ENCODE measurements around the gene LBR. TPM values are rescaled to one million over a fixed set of nuclear protein-coding genes. Genes with fewer than 3 reads are reported as not detected.
A peak's percentile ranks its signal among the peaks of the same experiment; 100 is the strongest.

LBR gene
- total RNA-seq, 1 donor from 2014 or later: 35.8 TPM

DNA sequence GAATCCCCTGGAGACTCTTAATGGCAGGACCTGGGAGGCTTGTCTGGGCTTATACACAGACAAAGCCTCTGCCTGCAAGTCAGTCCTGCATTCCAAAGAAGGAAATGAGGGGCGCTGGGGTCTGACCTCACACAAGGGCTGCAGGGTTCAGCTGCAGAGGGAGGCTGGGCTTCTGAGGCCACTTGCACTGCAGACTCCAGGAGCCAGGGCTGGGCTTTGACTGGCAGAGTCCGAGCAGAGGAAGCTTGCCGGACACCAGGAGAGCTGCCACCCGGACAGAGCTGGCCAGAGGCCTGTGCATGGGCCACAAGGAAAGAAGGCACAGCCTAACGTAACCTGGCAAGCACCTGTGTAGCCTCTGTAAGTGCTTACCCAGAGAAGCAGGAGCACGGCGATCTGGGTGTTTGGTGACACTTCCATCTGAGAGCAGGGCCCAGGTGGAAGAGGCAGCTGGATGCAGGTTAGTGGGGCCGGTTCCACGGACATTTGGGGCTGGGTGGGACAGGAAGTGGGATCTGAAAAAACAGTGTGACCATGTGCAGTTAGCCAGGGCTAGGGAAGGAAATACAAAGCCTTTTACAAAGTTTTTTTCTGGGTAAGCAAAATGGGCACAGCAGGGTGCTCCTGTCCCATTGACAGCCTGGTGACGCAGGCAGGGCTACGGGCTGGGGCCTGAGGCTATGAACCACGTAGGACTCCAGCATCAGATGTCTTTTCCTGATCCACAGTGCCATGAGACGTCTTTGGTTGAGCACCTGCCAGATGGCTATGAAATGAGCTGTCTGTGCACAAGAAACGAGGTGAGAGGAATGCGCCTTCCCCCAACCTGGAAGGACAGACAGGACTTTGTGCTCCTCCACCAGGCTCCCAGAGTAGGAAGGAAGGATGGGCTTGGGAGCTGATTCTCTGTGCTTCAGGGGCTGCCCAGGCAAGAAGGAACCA lies 37.3 kb upstream of the LBR start:
- H3K36me3 ChIP-seq (ENCODE audit: control insufficient read depth, insufficient read depth, low read length): no peaks in the 10 kb centered on the region
- TF ChIP-seq, protein P1, sequence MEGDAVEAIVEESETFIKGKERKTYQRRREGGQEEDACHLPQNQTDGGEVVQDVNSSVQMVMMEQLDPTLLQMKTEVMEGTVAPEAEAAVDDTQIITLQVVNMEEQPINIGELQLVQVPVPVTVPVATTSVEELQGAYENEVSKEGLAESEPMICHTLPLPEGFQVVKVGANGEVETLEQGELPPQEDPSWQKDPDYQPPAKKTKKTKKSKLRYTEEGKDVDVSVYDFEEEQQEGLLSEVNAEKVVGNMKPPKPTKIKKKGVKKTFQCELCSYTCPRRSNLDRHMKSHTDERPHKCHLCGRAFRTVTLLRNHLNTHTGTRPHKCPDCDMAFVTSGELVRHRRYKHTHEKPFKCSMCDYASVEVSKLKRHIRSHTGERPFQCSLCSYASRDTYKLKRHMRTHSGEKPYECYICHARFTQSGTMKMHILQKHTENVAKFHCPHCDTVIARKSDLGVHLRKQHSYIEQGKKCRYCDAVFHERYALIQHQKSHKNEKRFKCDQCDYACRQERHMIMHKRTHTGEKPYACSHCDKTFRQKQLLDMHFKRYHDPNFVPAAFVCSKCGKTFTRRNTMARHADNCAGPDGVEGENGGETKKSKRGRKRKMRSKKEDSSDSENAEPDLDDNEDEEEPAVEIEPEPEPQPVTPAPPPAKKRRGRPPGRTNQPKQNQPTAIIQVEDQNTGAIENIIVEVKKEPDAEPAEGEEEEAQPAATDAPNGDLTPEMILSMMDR (IDR thresholded peaks at IDR 0.05; ENCODE audit: insufficient read depth, low read length, severe bottlenecking): no peak
- peaks cover 2% of the 10 kb centered on the region for H3K27me3 ChIP-seq (ENCODE audit: control insufficient read depth, insufficient read depth, low read length)
- DNase-seq (ENCODE audit: low read depth) (no peak), FAIRE-seq (no peak)
- no peak overlapping the region for H3K4me3 ChIP-seq (ENCODE audit: low read depth, low read length)

- H3K36me3 ChIP-seq (ENCODE audit: control insufficient read depth, insufficient read depth, low read length): no peaks in the 10 kb centered on the region
- no peak for DNase-seq (ENCODE audit: low read depth)
- H3K27me3 ChIP-seq (ENCODE audit: control insufficient read depth, insufficient read depth, low read length): peaks cover 4% of the 10 kb centered on the region
- FAIRE-seq: no peak
- TF ChIP-seq, protein P1 (IDR thresholded peaks at IDR 0.05; ENCODE audit: insufficient read depth, low read length, severe bottlenecking): no peak
- no peak overlapping the region for H3K4me3 ChIP-seq (ENCODE audit: low read depth, low read length)
Measured at GRCh38 chr1:225462714-225463574, 35.1 kb upstream of the LBR start.

GRCh38 chr1:225462429-225462713 lies 34.5 kb upstream of the LBR start:
- TF ChIP-seq, protein P1 (IDR thresholded peaks at IDR 0.05; ENCODE audit: insufficient read depth, low read length, severe bottlenecking): no peak
- no peak for FAIRE-seq
- Histone ChIP-seq H3K27me3 (ENCODE audit: control insufficient read depth, insufficient read depth, low read length) (peaks cover 4% of the 10 kb centered on the region), H3K4me3 (ENCODE audit: low read depth, low read length) (no peak overlapping the region), H3K36me3 (ENCODE audit: control insufficient read depth, insufficient read depth, low read length) (no peaks in the 10 kb centered on the region)
- no peak for DNase-seq (ENCODE audit: low read depth)

- no peak for DNase-seq (ENCODE audit: low read depth)
- Histone ChIP-seq H3K27me3 (ENCODE audit: control insufficient read depth, insufficient read depth, low read length) (peaks cover 4% of the 10 kb centered on the region), H3K4me3 (ENCODE audit: low read depth, low read length) (no peak overlapping the region), H3K36me3 (ENCODE audit: control insufficient read depth, insufficient read depth, low read length) (no peaks in the 10 kb centered on the region)
- TF ChIP-seq, protein P1 (IDR thresholded peaks at IDR 0.05; ENCODE audit: insufficient read depth, low read length, severe bottlenecking): no peak
- FAIRE-seq: no peak
Measured at GRCh38 chr1:225461533-225462428, 33.9 kb upstream of the LBR start.

- Histone ChIP-seq H3K4me3 (ENCODE audit: low read depth, low read length) (no peak overlapping the region), H3K27me3 (ENCODE audit: control insufficient read depth, insufficient read depth, low read length) (peaks cover 4% of the 10 kb centered on the region), H3K36me3 (ENCODE audit: control insufficient read depth, insufficient read depth, low read length) (no peaks in the 10 kb centered on the region)
- FAIRE-seq (no peak), DNase-seq (ENCODE audit: low read depth) (peak; percentile 45)
- TF ChIP-seq, protein P1 (IDR thresholded peaks at IDR 0.05; ENCODE audit: insufficient read depth, low read length, severe bottlenecking): no peak
Measured at GRCh38 chr1:225460737-225461532, 33.1 kb upstream of the LBR start.

All from bronchial epithelial cell (primary cell).